Mammary epithelial cell (primary cell): Measurements from ENCODE around the gene FAM241B.
A peak's percentile ranks its signal among the peaks of the same experiment; 100 is the strongest.

ENCODE experiments used
- CTCF ChIP-seq, 2 donors: IDR thresholded peaks in 1 of 2; conservative IDR thresholded peaks in 1 of 2; 2 replicates each; pipeline ENCODE4 v1.5.1; 2011 to 2012; ENCODE audit warnings: inconsistent platforms in 2 of 2, low read length in 2 of 2, mild to moderate bottlenecking in 2 of 2, control low read depth in 1 of 2, low read depth in 1 of 2; ENCODE audit not compliant: insufficient read depth in 1 of 2; ENCODE audit errors: extremely low read depth in 1 of 2
- EZH2 ChIP-seq: IDR thresholded peaks from 2 replicates; pipeline ENCODE4 v1.6.1; 2012; ENCODE audit warnings: low read length, inconsistent platforms, borderline replicate concordance

DNA sequence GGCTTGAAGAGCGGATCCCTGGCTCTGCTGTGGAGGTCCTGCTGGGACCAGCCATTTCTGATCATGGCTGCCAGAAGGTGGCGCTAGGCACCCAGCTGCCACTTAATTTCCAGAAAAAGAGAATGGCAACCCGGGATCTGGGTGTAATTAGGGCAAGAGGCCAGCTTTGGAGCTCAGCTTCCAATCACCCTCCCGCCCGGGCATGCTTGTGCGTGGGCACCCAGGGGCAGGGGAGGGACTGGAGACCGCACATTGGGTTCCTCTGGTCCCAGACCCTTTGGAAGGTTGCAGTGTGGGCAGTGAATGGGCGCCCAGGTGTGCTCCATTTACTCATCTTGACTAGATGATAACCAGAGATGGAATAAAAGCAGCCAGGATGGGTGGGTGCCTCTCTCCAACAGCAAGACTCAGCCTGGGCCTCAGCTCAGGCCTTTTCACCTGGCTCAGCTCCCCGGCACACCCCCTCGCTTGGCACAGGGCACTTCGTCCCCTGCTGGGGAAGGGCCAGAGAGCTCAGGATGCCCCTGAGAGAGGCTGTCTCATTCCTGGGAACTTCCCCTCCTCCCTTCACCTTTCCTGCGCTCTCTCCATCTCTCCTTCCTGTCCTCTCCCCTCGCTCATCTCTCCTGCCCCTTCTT is 14.7 kb downstream of the FAM241B start:
- TF ChIP-seq CTCF (conservative IDR thresholded peaks at IDR 0.05 in 1 of 2, IDR thresholded peaks at IDR 0.05 in 1 of 2; ENCODE audit: extremely low read depth in 1 of 2, insufficient read depth in 1 of 2, low read depth in 1 of 2, low read length in 2 of 2) = peak; percentile 78 to 88
- TF ChIP-seq EZH2 = no peak
